IMR-90 (cell line): ENCODE data around the gene MAPK13. TPM values are rescaled to one million over a fixed set of nuclear protein-coding genes. Genes with fewer than 3 reads are reported as not detected.
A peak's percentile ranks its signal among the peaks of the same experiment; 100 is the strongest.

ENCODE experiments used
- ATAC-seq: fragments of 200-7000 bp; cut with Tn5 transposase; 2 replicates; pipeline ENCODE4 v1.9.1; 2020; ENCODE audit warnings: low read depth, mild to moderate bottlenecking, moderate library complexity
- BruUV-seq: library from RNA; stranded (reverse); fragments of 400-500 nt; replicated peaks from 2 replicates; lab custom pipeline; 2021; lab: Mats Ljungman, UMichigan
- CTCF ChIA-PET: fragments of 300-600 bp; formaldehyde crosslinking; extraction: SDS; loops from one replicate; lab custom pipeline; 2021; ENCODE audit warnings: antibody characterized with exemption; lab: Yijun Ruan, JAX
- POLR2A ChIA-PET: fragments of 300-600 bp; sonication (Branson Sonifier 250); formaldehyde crosslinking; loops from one replicate; lab custom pipeline; 2022; ENCODE audit warnings: antibody characterized with exemption; ENCODE audit not compliant: unreplicated experiment; lab: Charles Lee
- DNase-seq: peaks from one replicate; pipeline ENCODE4 v3.0.0; 2013
- H2AFZ ChIP-seq: replicated peaks from 2 replicates; pipeline ENCODE3; 2013; ENCODE audit warnings: low read length, mild to moderate bottlenecking; ENCODE audit not compliant: poor library complexity
- H2AK5ac ChIP-seq: 2 replicates; pipeline ENCODE4 v1.6.1; 2013; ENCODE audit warnings: low read depth, low read length, inconsistent platforms
- H2AK9ac ChIP-seq: replicated peaks from 2 replicates; pipeline ENCODE3; 2013; ENCODE audit warnings: mild to moderate bottlenecking, low read depth, low read length, moderate library complexity; ENCODE audit not compliant: poor library complexity
- H2BK120ac ChIP-seq: 2 replicates; pipeline ENCODE4 v1.6.1; 2013; ENCODE audit warnings: low read depth, low read length, inconsistent platforms
- H2BK15ac ChIP-seq: 3 replicates; pipeline ENCODE4 v1.6.1; 2013; ENCODE audit warnings: low read depth, low read length, inconsistent platforms
- H2BK20ac ChIP-seq: 2 replicates; pipeline ENCODE4 v1.6.1; 2013; ENCODE audit warnings: low read depth, mild to moderate bottlenecking, inconsistent platforms, low read length, moderate library complexity
- H2BK5ac ChIP-seq: 2 replicates; pipeline ENCODE4 v1.6.1; 2013; ENCODE audit warnings: mild to moderate bottlenecking, low read depth, low read length, inconsistent platforms; ENCODE audit not compliant: poor library complexity, severe bottlenecking
- H3K14ac ChIP-seq: replicated peaks from 2 replicates; pipeline ENCODE4 v1.6.1; 2013; ENCODE audit warnings: low read depth, low read length, inconsistent platforms
- H3K18ac ChIP-seq: 2 replicates; pipeline ENCODE4 v1.6.1; 2013; ENCODE audit warnings: low read depth, low read length, control low read depth
- H3K23ac ChIP-seq: 2 replicates; pipeline ENCODE4 v1.6.1; 2013; ENCODE audit warnings: low read depth, low read length, inconsistent platforms
- H3K27ac ChIP-seq: 2 replicates; pipeline ENCODE4 v1.5.1; 2013; ENCODE audit warnings: mild to moderate bottlenecking, control low read depth, low read length; ENCODE audit not compliant: insufficient read depth
- H3K27me3 ChIP-seq: 2 replicates; pipeline ENCODE4 v1.6.1; 2013; ENCODE audit warnings: low read length; ENCODE audit not compliant: control insufficient read depth, insufficient read depth
- H3K36me3 ChIP-seq: 2 replicates; pipeline ENCODE4 v1.6.1; 2013; ENCODE audit warnings: low read length, mixed read lengths; ENCODE audit not compliant: control insufficient read depth, insufficient read depth
- H3K4ac ChIP-seq: 2 replicates; pipeline ENCODE4 v1.6.1; 2013; ENCODE audit warnings: low read depth, low read length, inconsistent platforms
- H3K4me1 ChIP-seq: 2 replicates; pipeline ENCODE4 v1.6.1; 2013; ENCODE audit warnings: low read length, mixed read lengths; ENCODE audit not compliant: control insufficient read depth, insufficient read depth
- H3K4me2 ChIP-seq: 2 replicates; pipeline ENCODE4 v1.6.1; 2013; ENCODE audit warnings: low read depth, mild to moderate bottlenecking, control low read depth, low read length, moderate library complexity
- H3K4me3 ChIP-seq: 2 replicates; pipeline ENCODE4 v1.5.1; 2013; ENCODE audit warnings: low read depth, mild to moderate bottlenecking, control low read depth, low read length, moderate library complexity; ENCODE audit not compliant: insufficient read depth
- H3K56ac ChIP-seq: 2 replicates; pipeline ENCODE4 v1.6.1; 2013; ENCODE audit warnings: low read length, inconsistent platforms; ENCODE audit not compliant: insufficient read depth; ENCODE audit errors: extremely low read depth
- H3K79me1 ChIP-seq, 2 experiments: 2 replicates each; pipeline ENCODE4 v1.6.1; 2013; ENCODE audit warnings: low read length in 2 of 2, inconsistent platforms in 1 of 2, low read depth in 1 of 2
- H3K9ac ChIP-seq: 2 replicates; pipeline ENCODE4 v1.6.1; 2013; ENCODE audit warnings: low read depth, low read length, control low read depth
- H3K9me1 ChIP-seq: 2 replicates; pipeline ENCODE4 v1.6.1; 2013; ENCODE audit warnings: low read length, inconsistent platforms; ENCODE audit not compliant: insufficient read depth
- H3K9me3 ChIP-seq: 2 replicates; pipeline ENCODE4 v1.6.1; 2013; ENCODE audit warnings: low read length; ENCODE audit not compliant: control insufficient read depth, insufficient read depth
- H4K20me1 ChIP-seq: 2 replicates; pipeline ENCODE4 v1.6.1; 2013; ENCODE audit warnings: low read length, inconsistent platforms; ENCODE audit not compliant: insufficient read depth
- H4K5ac ChIP-seq: 2 replicates; pipeline ENCODE4 v1.6.1; 2013; ENCODE audit warnings: mild to moderate bottlenecking, low read depth, low read length, control low read depth
- H4K8ac ChIP-seq, 2 experiments: 2 replicates each; pipeline ENCODE4 v1.6.1; 2013; ENCODE audit warnings: low read depth in 2 of 2, low read length in 2 of 2, control low read depth in 1 of 2, inconsistent platforms in 1 of 2
- H4K91ac ChIP-seq: 2 replicates; pipeline ENCODE4 v1.6.1; 2013; ENCODE audit warnings: low read depth, low read length, inconsistent platforms; ENCODE audit not compliant: insufficient read depth
- BHLHE40 ChIP-seq: fragments of 150-350 bp; IDR thresholded peaks from 2 replicates; pipeline ENCODE4 v1.6.1; 2016; ENCODE audit warnings: mild to moderate bottlenecking, low read depth, low read length
- CEBPB ChIP-seq: IDR thresholded peaks from 2 replicates; pipeline ENCODE4 v1.6.1; 2012; ENCODE audit warnings: low read depth, low read length, improper control_type of control experiment
- CHD1 ChIP-seq: IDR thresholded peaks from 2 replicates; pipeline ENCODE4 v1.6.1; 2012; ENCODE audit warnings: low read depth, low read length, improper control_type of control experiment
- FOS ChIP-seq: fragments of 150-350 bp; IDR thresholded peaks from 2 replicates; pipeline ENCODE4 v1.6.1; 2016; ENCODE audit warnings: low read depth, low read length
- MAFK ChIP-seq: IDR thresholded peaks from 2 replicates; pipeline ENCODE4 v1.6.1; 2012; ENCODE audit warnings: low read depth, low read length, improper control_type of control experiment
- MAZ ChIP-seq: IDR thresholded peaks from 2 replicates; pipeline ENCODE4 v1.6.1; 2012; ENCODE audit warnings: low read depth, mild to moderate bottlenecking, low read length, improper control_type of control experiment, moderate library complexity, borderline replicate concordance
- POLR2A ChIP-seq: IDR thresholded peaks from 2 replicates; pipeline ENCODE4 v1.6.1; 2012; ENCODE audit warnings: mild to moderate bottlenecking, low read depth, low read length
- RCOR1 ChIP-seq: IDR thresholded peaks from 2 replicates; pipeline ENCODE4 v1.6.1; 2012; ENCODE audit warnings: mild to moderate bottlenecking, low read length, improper control_type of control experiment; ENCODE audit not compliant: insufficient replicate concordance
- WGBS, 2 experiments: methylation state at CpG; one replicate each; pipeline versions ENCODE4 v1.1.5 to v1.1.7; 2013; ENCODE audit warnings: missing lambda C conversion rate in 2 of 2; ENCODE audit not compliant: insufficient read length in 1 of 2; ENCODE audit errors: extremely low coverage in 2 of 2; 5-methylcytosine and 5-hydroxymethylcytosine counted together
- dilution Hi-C: fragments of 300-500 bp; cut with HindIII; formaldehyde crosslinking; loops from one replicate; pipeline ENCODE4 v1.14.3; 2018; ENCODE audit warnings: low sequenced_read_pairs; ENCODE audit not compliant: unreplicated experiment
- in situ Hi-C: fragments of 300-500 bp; cut with MboI; formaldehyde crosslinking; loops from 3 replicates; pipeline ENCODE4 v1.14.3; 2019; ENCODE audit warnings: low sequenced_read_pairs, inconsistent platforms, mixed read lengths
- intact Hi-C: fragments of 100-400 bp; cut with micrococcal nuclease; formaldehyde crosslinking; loops from 2 replicates; pipeline ENCODE4 v1.10.0; 2022
- polyA plus RNA-seq, 3 experiments: library from polyadenylated mRNA; depleted of rRNA; stranded (reverse); fragments of >200 nt; gene quantifications; 2 replicates each; pipeline ENCODE4 v1.2.3, GENCODE V29; 2012; ENCODE audit warnings: low replicate concordance in 1 of 3
- total RNA-seq: library from RNA; depleted of rRNA; stranded (reverse); fragments of >200 nt; gene quantifications from 2 replicates; pipeline ENCODE4 v1.2.3, GENCODE V29; 2012
- TF ChIP-seq, protein P1 (sequence below): conservative IDR thresholded peaks from 2 replicates; pipeline ENCODE4 v1.5.1; 2012; ENCODE audit warnings: mild to moderate bottlenecking, low read depth, low read length, improper control_type of control experiment
- TF ChIP-seq, protein P2 (sequence below): fragments of 150-350 bp; IDR thresholded peaks from 2 replicates; pipeline ENCODE4 v1.6.1; 2016; ENCODE audit warnings: low read depth, mild to moderate bottlenecking, low read length, moderate library complexity, borderline replicate concordance
- TF ChIP-seq, protein P3 (sequence below): fragments of 150-350 bp; IDR thresholded peaks from 2 replicates; pipeline ENCODE4 v1.6.1; 2017; ENCODE audit warnings: mild to moderate bottlenecking, antibody characterized with exemption, low read length, low read depth

The MAPK13 gene
- total and polyA plus RNA-seq, 2 of the 4 experiments (the other 2 are of a cell fraction) = 2.0 to 2.9 TPM

DNA sequence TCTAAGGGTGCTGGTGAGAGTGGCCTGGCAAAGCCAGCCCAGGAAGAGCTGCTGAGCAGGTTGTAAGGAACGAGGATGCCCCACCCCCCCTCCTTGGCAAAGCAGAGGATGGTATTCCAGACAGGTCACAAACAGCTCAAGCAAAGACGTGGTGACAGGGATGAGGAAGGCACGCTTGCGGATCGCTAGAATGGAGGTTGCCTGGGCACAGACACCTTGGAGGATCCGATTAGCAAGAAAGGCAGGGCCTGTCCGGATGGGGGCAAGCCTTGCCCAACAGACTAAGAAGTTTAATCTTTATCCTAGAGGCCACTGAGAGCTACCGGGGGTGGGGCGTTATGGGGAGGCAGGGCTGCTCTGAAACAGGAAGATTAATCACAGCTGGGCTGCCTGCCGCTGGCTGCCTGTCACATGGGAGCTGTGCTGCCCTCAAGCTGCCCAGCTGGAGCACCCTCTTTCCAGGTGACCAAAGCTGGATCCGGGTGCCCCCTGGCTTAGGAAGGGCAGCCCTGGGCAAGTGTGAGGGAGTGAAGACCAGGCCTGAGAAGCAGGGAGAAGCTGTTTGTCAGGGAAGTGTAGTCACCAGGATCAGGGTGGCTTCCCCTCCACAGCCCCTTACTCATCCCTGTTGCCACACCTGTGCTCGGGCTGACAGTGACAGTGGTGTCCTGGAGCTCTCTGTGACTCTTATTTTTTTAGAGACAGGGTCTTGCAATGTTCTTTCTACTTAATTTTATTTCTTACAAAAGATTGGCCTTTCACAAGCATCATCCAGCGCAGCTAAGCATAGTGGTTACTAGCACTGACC is 9.1 kb upstream of the MAPK13 start:
- Histone ChIP-seq H3K27me3 (no peaks in the 10 kb centered on the region), H2AFZ (peak overlapping the region; percentile 79), H3K4me1 (peaks cover 7% of the 10 kb centered on the region), H2AK5ac (peak overlapping the region; percentile 47; the same call in 1 of the 2 replicates), H4K20me1 (no peaks in the 10 kb centered on the region), H4K91ac (no peak overlapping the region), H4K5ac (no peak overlapping the region), H3K23ac (no peak overlapping the region), H3K4ac (no peak overlapping the region), H3K56ac (no peak overlapping the region), H3K27ac (no peak overlapping the region), H2BK5ac (no peak overlapping the region), H2BK20ac (no peak overlapping the region), H4K8ac (no peak overlapping the region), H3K4me3 (no peak overlapping the region), H3K4me2 (no peak overlapping the region), H3K9me1 (peaks cover 8% of the 10 kb centered on the region; the same call in 1 of the 2 replicates), H2BK15ac (no peak overlapping the region), H3K9ac (no peak overlapping the region), H3K18ac (no peak overlapping the region), H3K36me3 (peaks cover 2% of the 10 kb centered on the region; the same call in 1 of the 2 replicates), H2BK120ac (no peak overlapping the region), H2AK9ac (peak overlapping the region; percentile 3), H3K79me1 (no peaks in the 10 kb centered on the region), H3K9me3 (no peaks in the 10 kb centered on the region), H3K14ac (peak overlapping the region; percentile 39; the same call in 1 of the 2 replicates)
- TF ChIP-seq, protein P1, sequence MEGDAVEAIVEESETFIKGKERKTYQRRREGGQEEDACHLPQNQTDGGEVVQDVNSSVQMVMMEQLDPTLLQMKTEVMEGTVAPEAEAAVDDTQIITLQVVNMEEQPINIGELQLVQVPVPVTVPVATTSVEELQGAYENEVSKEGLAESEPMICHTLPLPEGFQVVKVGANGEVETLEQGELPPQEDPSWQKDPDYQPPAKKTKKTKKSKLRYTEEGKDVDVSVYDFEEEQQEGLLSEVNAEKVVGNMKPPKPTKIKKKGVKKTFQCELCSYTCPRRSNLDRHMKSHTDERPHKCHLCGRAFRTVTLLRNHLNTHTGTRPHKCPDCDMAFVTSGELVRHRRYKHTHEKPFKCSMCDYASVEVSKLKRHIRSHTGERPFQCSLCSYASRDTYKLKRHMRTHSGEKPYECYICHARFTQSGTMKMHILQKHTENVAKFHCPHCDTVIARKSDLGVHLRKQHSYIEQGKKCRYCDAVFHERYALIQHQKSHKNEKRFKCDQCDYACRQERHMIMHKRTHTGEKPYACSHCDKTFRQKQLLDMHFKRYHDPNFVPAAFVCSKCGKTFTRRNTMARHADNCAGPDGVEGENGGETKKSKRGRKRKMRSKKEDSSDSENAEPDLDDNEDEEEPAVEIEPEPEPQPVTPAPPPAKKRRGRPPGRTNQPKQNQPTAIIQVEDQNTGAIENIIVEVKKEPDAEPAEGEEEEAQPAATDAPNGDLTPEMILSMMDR = no peak
- no peak for TF ChIP-seq FOS
- TF ChIP-seq POLR2A = no peak
- no peak for TF ChIP-seq MAFK
- TF ChIP-seq MAZ = no peak
- TF ChIP-seq CEBPB = no peak
- no peak for TF ChIP-seq RCOR1
- TF ChIP-seq BHLHE40 = no peak
- TF ChIP-seq, protein P2, sequence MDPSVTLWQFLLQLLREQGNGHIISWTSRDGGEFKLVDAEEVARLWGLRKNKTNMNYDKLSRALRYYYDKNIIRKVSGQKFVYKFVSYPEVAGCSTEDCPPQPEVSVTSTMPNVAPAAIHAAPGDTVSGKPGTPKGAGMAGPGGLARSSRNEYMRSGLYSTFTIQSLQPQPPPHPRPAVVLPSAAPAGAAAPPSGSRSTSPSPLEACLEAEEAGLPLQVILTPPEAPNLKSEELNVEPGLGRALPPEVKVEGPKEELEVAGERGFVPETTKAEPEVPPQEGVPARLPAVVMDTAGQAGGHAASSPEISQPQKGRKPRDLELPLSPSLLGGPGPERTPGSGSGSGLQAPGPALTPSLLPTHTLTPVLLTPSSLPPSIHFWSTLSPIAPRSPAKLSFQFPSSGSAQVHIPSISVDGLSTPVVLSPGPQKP = no peak
- TF ChIP-seq CHD1 = no peak
- TF ChIP-seq, protein P3, sequence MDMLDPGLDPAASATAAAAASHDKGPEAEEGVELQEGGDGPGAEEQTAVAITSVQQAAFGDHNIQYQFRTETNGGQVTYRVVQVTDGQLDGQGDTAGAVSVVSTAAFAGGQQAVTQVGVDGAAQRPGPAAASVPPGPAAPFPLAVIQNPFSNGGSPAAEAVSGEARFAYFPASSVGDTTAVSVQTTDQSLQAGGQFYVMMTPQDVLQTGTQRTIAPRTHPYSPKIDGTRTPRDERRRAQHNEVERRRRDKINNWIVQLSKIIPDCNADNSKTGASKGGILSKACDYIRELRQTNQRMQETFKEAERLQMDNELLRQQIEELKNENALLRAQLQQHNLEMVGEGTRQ = no peak; the same call in 1 of the 2 replicates
- ATAC-seq (peak; percentile 41), DNase-seq (no peak)
- intact Hi-C loops = no loop called here
- dilution Hi-C loops = no loop called here
- POLR2A ChIA-PET = no interaction called here
- in situ Hi-C loops = loop anchor here (5.0 kb wide), 1 partner anchor 81 kb away; no protein-coding TSS in a partner anchor
- no TSS peak for BruUV-seq
- 0% methylated on average over 1 of the region's 13 CpGs; no CpG with 5 or more reads in 1 of the 2 experiments for WGBS, 2 experiments
- CTCF ChIA-PET = no interaction called here
